SJSA1 (cell line): ENCODE data around the gene VRK3. TPM values are rescaled to one million over a fixed set of nuclear protein-coding genes. Genes with fewer than 3 reads are reported as not detected.

Source experiments
- total RNA-seq: library from RNA; depleted of rRNA; stranded (reverse); fragments of >200 nt; shearing (Covaris generic); gene quantifications from 2 replicates; pipeline ENCODE4 v1.2.3, GENCODE V29; 2014; rRNA removed

The VRK3 gene
- total RNA-seq, 1 experiment from 2014 or later: 33.2 TPM

Other genes with a start within 250 kb of the VRK3 start
- 3.4 and 10.0 TPM in 2 replicates for gene FUZ, start 212.1 kb downstream of the VRK3 start, total RNA-seq
- gene MED25, start 207.1 kb downstream of the VRK3 start, total RNA-seq: 13.2 and 14.6 TPM in 2 replicates
- 65.8 and 98.0 TPM in 2 replicates for gene PTOV1, start 174.2 kb downstream of the VRK3 start, total RNA-seq
- 19.6 and 35.0 TPM in 2 replicates for gene PNKP, start 157.8 kb downstream of the VRK3 start, total RNA-seq
- 2.5 and 8.8 TPM in 2 replicates for gene AKT1S1, start 148.0 kb downstream of the VRK3 start, total RNA-seq
- 2.2 and 3.9 TPM in 2 replicates for gene TBC1D17, start 147.7 kb downstream of the VRK3 start, total RNA-seq
- 0.18 TPM in 1 of 2 replicates, not detected in the other for gene IL4I1, start 128.5 kb downstream of the VRK3 start, total RNA-seq
- 14.8 and 19.9 TPM in 2 replicates for gene ATF5, start 96.2 kb downstream of the VRK3 start, total RNA-seq
- gene NUP62, start 95.9 kb downstream of the VRK3 start, total RNA-seq: 64.8 and 80.3 TPM in 2 replicates
- not detected in 2 replicates for gene SIGLEC11, start 64.2 kb downstream of the VRK3 start, total RNA-seq
- 8.0 and 14.0 TPM in 2 replicates for gene ZNF473, start 633 bp upstream of the VRK3 start, total RNA-seq
- not detected in 2 replicates for gene IZUMO2, start 137.9 kb upstream of the VRK3 start, total RNA-seq
- not detected in 2 replicates for gene MYH14, start 178.2 kb upstream of the VRK3 start, total RNA-seq